Lower leg skin (tissue), 3 donors: ENCODE results near the gene CNDP2.

Experiments used
- CTCF ChIP-seq, 3 donors: fragments of 450-650 bp; IDR thresholded peaks; one replicate each; pipeline ENCODE4 v1.5.1; 2016; ENCODE audit warnings: antibody characterized with exemption in 3 of 3, mild to moderate bottlenecking in 3 of 3, moderate library complexity in 2 of 3
- POLR2A ChIP-seq, 2 donors: fragments of 450-650 bp; IDR thresholded peaks; one replicate each; pipeline ENCODE4 v1.6.1; 2016 to 2017; ENCODE audit warnings: antibody characterized with exemption in 2 of 2, mild to moderate bottlenecking in 1 of 2, moderate library complexity in 1 of 2

GRCh38 chr18:74446631-74447403 is 49.3 kb upstream of the CNDP2 start:
- TF ChIP-seq POLR2A (IDR thresholded peaks at IDR 0.05), result no peak
- no peak for TF ChIP-seq CTCF (IDR thresholded peaks at IDR 0.05)
